ENCODE measurements around the gene OSBPL10. TPM values are rescaled to one million over a fixed set of nuclear protein-coding genes. Genes with fewer than 3 reads are reported as not detected.
A peak's percentile ranks its signal among the peaks of the same experiment; 100 is the strongest.

OSBPL10 gene
- total RNA-seq, 2 experiments from 2014 or later: 65.7 to 170 TPM

- BruUV-seq (replicated peaks): no TSS peak
- no peak overlapping the region for H2AFZ ChIP-seq (ENCODE audit: low read length)
- POLR2A ChIA-PET: interaction anchor here (0.9 to 2.0 kb wide), 4 partner anchors 7 to 52 kb away, joined by 3 to 11 read pairs (median 6); no protein-coding TSS in a partner anchor
- peaks cover 9% of the 10 kb centered on the region for H3K4me1 ChIP-seq (ENCODE audit: insufficient read depth, low read length, poor library complexity, severe bottlenecking)
- H4K20me1 ChIP-seq (ENCODE audit: insufficient read depth, low read length): no peaks in the 10 kb centered on the region
- H3K4me3 ChIP-seq (ENCODE audit: low read depth, low read length, poor library complexity, severe bottlenecking): no peak overlapping the region
- no peak for DNase-seq (ENCODE audit: low spot score)
- CTCF ChIA-PET (ENCODE audit: unreplicated experiment): interaction anchor here (1.6 kb wide), 1 partner anchor 257 kb away, joined by 3 read pairs; no protein-coding TSS in a partner anchor
- H3K9me3 ChIP-seq (ENCODE audit: low read length): no peaks in the 10 kb centered on the region
- H3K79me2 ChIP-seq (ENCODE audit: insufficient read depth, low read depth, low read length): no peaks in the 10 kb centered on the region
- peaks cover 67% of the 10 kb centered on the region for H3K36me3 ChIP-seq (ENCODE audit: insufficient read depth, low read length)
- H3K27ac ChIP-seq (ENCODE audit: low read depth, low read length, poor library complexity, severe bottlenecking): no peak overlapping the region
- H3K9me2 ChIP-seq (ENCODE audit: insufficient read depth, low read length): no peaks in the 10 kb centered on the region
- H3K4me2 ChIP-seq (ENCODE audit: low read length): no peak overlapping the region
- intact Hi-C loops (cut with micrococcal nuclease; ENCODE audit: unreplicated experiment): loop anchor here (10.0 kb wide), 1 partner anchor 259 kb away; the partner anchor contains the start of genes OSBPL10 and ZNF860
- TF ChIP-seq CTCF (conservative IDR thresholded peaks at IDR 0.05; ENCODE audit: low read length): no peak
Observed at GRCh38 chr3:31725568-31725967, 255.5 kb downstream of the OSBPL10 start.

GRCh38 chr3:31724651-31725050 is 256.4 kb downstream of the OSBPL10 start:
- peak; percentile 65 for DNase-seq (ENCODE audit: low spot score)
- ChIA-PET CTCF (ENCODE audit: unreplicated experiment) (interaction anchor here (0.6 to 1.6 kb wide), 3 partner anchors 21 to 420 kb away, joined by 3 read pairs; no protein-coding TSS in a partner anchor), POLR2A (interaction anchor here (0.5 to 2.0 kb wide), 8 partner anchors 8 to 230 kb away, joined by 3 to 11 read pairs (median 4); no protein-coding TSS in a partner anchor)
- Histone ChIP-seq H2AFZ (ENCODE audit: low read length) (no peak overlapping the region), H3K36me3 (ENCODE audit: insufficient read depth, low read length) (peaks cover 62% of the 10 kb centered on the region), H3K9me2 (ENCODE audit: insufficient read depth, low read length) (no peaks in the 10 kb centered on the region), H3K79me2 (ENCODE audit: insufficient read depth, low read depth, low read length) (no peaks in the 10 kb centered on the region), H3K4me3 (ENCODE audit: low read depth, low read length, poor library complexity, severe bottlenecking) (no peak overlapping the region), H3K27ac (ENCODE audit: low read depth, low read length, poor library complexity, severe bottlenecking) (no peak overlapping the region), H4K20me1 (ENCODE audit: insufficient read depth, low read length) (no peaks in the 10 kb centered on the region), H3K4me2 (ENCODE audit: low read length) (no peak overlapping the region), H3K4me1 (ENCODE audit: insufficient read depth, low read length, poor library complexity, severe bottlenecking) (peaks cover 9% of the 10 kb centered on the region), H3K9me3 (ENCODE audit: low read length) (no peaks in the 10 kb centered on the region)
- no TSS peak for BruUV-seq (replicated peaks)
- intact Hi-C loops (cut with micrococcal nuclease; ENCODE audit: unreplicated experiment): loop anchor here (5.0 to 10.0 kb wide), 2 partner anchors 260 to 418 kb away; partner anchors contain the start of genes OSBPL10 and ZNF860
- TF ChIP-seq CTCF (conservative IDR thresholded peaks at IDR 0.05; ENCODE audit: low read length) (peak; percentile 81), EZH2phosphoT487 (IDR thresholded peaks at IDR 0.05; ENCODE audit: borderline replicate concordance, low read depth, low read length) (no peak)

- DNase-seq (ENCODE audit: low spot score): no peak
- no peak for TF ChIP-seq CTCF (conservative IDR thresholded peaks at IDR 0.05; ENCODE audit: low read length)
- TF ChIP-seq EZH2phosphoT487 (IDR thresholded peaks at IDR 0.05; ENCODE audit: borderline replicate concordance, low read depth, low read length): no peak
- intact Hi-C loops (cut with micrococcal nuclease; ENCODE audit: unreplicated experiment): loop anchor here (5.0 to 10.0 kb wide), 2 partner anchors 261 to 418 kb away; partner anchors contain the start of genes OSBPL10 and ZNF860
- no peaks in the 10 kb centered on the region for H4K20me1 ChIP-seq (ENCODE audit: insufficient read depth, low read length)
- POLR2A ChIA-PET: interaction anchor here (1.2 to 2.0 kb wide), 2 partner anchors 14 to 29 kb away, joined by 4 to 8 read pairs; no protein-coding TSS in a partner anchor
- no peak overlapping the region for H3K27ac ChIP-seq (ENCODE audit: low read depth, low read length, poor library complexity, severe bottlenecking)
- H3K79me2 ChIP-seq (ENCODE audit: insufficient read depth, low read depth, low read length): no peaks in the 10 kb centered on the region
- H3K36me3 ChIP-seq (ENCODE audit: insufficient read depth, low read length): peaks cover 62% of the 10 kb centered on the region
- H3K9me2 ChIP-seq (ENCODE audit: insufficient read depth, low read length): no peaks in the 10 kb centered on the region
- BruUV-seq (replicated peaks): no TSS peak
- CTCF ChIA-PET (ENCODE audit: unreplicated experiment): interaction anchor here (0.7 kb wide), 1 partner anchor 22 kb away, joined by 3 read pairs; no protein-coding TSS in a partner anchor
- no peaks in the 10 kb centered on the region for H3K9me3 ChIP-seq (ENCODE audit: low read length)
- H3K4me2 ChIP-seq (ENCODE audit: low read length): no peak overlapping the region
- no peak overlapping the region for H3K4me3 ChIP-seq (ENCODE audit: low read depth, low read length, poor library complexity, severe bottlenecking)
- no peak overlapping the region for H2AFZ ChIP-seq (ENCODE audit: low read length)
- H3K4me1 ChIP-seq (ENCODE audit: insufficient read depth, low read length, poor library complexity, severe bottlenecking): peaks cover 9% of the 10 kb centered on the region
Observed at GRCh38 chr3:31724116-31724515, 256.9 kb downstream of the OSBPL10 start.
